Skin of body (tissue), 2 donors: ENCODE results near the gene ARL6. TPM values are rescaled to one million over a fixed set of nuclear protein-coding genes. Genes with fewer than 3 reads are reported as not detected.

Experiments
- DNase-seq: peaks from one replicate; lab custom pipeline; 2025; lab: John Stamatoyannopoulos, UW
- total RNA-seq: library from RNA; depleted of rRNA; stranded (reverse); fragments of >200 nt; gene quantifications from one replicate; pipeline ENCODE4 v1.2.3, GENCODE V29; 2014

ARL6 gene
- total RNA-seq: 10.7 TPM

DNA sequence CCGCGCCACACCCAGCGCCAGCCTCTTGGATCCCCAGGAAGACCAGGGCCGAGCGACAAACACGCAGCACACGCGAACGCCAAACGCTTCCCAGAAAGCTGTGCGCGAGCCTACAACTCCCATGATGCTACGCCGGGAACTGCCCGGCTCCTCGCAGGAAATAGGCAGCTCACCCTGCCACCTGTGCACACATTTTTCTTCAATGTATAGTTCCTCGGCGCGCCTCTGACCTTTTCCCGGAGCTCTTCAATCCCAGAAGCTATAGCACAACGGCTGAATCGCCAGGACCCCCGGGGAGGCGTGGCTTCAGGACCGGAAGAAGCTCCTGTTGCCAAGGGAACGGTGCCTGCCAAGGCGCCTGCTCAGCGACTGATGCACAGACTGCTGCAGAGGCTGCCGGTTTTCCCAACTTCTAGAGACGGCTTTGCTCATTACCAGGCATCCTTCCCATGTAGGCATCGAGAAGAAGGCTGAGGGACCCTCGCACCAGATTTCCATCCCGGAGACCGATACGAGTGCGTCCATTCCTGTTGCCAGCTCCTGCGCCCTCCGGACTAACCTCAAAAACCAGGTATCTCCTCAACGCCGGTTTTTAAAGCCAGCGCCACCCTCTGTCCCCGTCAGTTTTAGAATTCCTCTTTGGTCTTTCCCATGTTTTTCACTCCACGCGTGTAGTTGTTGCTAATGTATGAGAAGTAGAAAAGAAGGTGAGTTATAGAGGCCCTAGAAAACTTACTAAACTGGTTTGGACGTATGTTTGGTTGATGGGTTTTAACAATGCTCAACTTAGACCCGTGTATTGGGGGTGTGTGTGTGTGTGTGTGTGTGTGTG is at the start of gene ARL6:
TSS of gene ARL6 (plus strand) at position 352 of the 832 bp plus-strand sequence. CDS start 3,350 bp downstream, outside the sequence.
- DNase-seq: peak; percentile 91

DNA sequence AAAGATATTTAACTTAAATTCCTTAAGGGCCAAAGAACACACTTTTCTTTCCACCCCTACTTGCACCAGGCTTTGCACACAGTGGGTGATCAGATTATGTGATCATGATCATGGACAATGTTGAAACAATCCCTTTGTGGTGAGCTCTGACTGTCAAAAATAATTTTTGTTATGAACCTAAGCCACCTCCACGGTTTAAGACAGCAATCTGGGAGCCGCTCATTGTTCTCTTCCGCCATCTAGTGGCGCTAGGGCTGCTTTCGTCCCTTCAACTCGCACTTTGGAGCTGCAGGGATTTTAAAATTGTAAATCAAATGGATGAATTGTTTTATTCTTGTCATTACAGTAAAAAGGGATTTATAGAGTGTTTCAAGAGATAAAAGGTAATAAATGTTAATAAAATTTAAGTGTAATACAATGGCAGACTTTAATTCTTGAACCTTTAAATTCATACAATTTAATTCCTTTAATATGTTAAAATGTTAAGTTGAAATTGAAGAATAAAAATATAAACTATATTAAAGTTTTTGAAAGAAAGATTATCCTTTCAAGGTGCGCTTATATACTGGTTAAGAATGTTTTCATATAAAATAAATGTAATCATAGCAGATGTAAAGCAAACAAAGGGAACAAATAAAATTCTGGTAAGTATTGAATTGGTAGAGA is 45.3 kb upstream of the ARL6 start:
- DNase-seq: peak; percentile 9

GRCh38 chr3:97720417-97720816 is 44.1 kb upstream of the ARL6 start:
- DNase-seq: no peak

DNA sequence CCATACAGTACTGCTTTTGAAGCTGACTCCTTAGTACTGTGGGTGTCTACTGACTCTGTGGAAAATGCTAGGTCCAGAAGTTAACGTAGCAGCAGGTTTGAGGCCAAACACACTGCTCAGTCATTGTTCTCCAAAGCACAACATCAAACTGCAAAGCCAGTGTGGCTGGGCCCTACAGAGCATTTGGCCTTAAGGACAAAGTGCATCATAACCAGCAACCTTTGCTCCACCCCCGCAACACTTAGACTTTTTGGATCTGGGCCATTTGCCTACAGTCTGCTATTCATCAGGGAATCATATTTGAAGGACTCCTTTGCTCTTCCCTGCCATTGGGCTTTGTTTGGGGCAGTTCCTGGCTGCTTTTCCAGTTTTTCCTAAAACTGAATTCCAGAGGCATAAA is 43.1 kb upstream of the ARL6 start:
- DNase-seq: no peak

GRCh38 chr3:97736928-97737327 is 27.6 kb upstream of the ARL6 start:
- DNase-seq: no peak

GRCh38 chr3:97738761-97739160 is 25.8 kb upstream of the ARL6 start:
- DNase-seq: no peak

DNA sequence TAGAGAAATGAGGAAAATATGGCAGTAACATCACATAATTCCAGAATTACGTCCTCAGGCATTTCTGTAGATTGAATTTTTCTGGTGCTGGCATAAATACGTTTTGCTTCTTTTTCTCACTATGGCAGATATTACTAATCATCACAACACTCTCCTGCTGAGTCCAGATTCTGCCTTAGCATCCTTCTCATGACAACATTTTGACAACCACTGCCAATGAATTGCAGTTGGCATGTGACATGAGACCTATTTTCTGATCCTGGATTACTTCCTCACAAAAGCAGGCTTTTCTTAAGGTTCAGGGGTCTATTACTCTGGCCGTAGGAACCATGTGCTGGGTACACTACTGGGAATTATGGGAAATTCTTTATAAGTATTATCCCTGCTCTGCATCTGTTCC is 22.5 kb upstream of the ARL6 start:
- DNase-seq: no peak

GRCh38 chr3:97744289-97744688 is 20.3 kb upstream of the ARL6 start:
- DNase-seq: no peak

DNA sequence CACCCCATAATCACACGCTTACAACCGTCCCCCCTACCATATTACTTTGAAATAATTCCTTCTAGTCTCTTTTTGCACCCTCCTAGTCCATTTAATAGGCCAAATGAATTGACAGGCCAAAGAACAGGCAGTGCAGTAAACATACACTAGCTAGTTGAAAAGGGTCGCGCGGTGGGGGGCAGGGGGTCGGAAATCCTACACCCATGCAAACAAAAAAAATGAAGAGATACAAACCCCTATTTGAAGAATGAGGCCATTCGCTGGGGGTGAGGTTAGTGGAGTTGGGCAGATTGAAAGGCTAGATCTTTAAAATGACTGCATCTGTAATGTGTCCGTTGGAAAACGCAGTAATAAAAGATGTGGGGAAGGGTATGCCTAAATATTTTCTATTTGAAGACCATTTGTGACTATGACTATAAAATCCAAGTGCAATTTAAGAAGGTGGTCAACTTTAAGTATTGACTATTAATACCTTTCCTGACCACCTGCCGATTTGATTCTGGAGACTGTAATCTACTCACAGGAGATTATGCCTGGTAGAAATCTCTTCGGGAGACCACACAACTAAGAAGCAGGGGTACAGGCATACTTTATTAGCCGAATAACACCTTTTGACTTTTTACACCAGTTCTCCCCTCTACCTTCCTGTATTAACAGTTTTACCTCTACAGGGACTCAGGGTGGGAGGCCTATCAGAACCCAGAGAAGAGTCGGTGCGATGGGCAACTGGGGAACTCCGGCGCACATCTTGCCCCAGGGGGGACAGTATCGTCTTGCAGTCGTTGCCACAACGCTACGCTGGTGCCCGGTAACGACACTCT is 762 bp upstream of the ARL6 start:
- DNase-seq: no peak

GRCh38 chr3:97765336-97765735 is 778 bp downstream of the ARL6 start:
- DNase-seq: no peak

DNA sequence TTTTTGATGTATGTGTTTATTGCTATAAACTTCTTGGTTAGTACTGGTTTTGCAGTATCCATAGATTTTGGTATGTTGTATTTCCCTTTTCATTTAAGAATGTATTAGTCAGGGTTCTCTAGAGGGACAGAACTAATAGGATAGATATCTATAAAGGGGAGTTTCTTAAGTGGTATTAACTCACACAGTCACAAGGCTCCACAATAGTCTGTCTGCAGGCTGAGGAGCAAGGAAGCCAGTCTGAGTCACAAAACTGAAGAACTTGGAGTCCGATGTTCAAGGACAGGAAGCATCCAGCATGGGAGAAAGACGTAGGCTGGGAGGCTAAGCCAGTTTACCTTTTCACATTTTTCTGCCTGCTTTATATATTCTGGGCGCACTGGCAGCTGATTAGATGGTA is 8.4 kb downstream of the ARL6 start:
- DNase-seq: no peak

GRCh38 chr3:97778152-97778551 is 13.6 kb downstream of the ARL6 start:
- no peak for DNase-seq

DNA sequence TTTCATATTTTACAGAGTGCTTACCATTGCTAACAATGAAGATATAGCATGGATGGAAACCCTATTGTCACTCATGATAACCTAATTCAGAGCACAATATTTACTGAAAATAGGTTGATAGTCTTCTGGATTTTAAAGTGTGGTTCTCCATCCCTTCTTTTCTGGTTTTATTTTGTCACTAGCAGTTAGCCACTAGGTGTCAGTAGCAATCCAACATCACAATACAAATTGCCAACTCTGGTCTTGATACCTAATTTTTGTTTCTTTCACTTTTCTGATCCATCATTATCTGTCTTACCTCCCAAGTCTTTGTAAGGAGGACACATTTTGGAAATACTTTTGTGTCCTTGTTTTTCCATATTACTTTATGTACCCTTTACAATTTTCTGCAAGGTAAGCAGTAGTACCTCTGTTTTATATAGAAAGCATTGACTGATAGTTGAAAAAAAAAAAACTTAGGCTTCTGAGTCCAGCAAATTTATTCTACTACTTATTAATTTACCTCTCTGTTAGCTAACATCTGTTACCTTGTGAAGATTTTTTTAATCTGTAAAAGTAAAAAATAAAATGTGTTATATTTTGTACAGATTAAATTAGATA is 29.0 kb downstream of the ARL6 start:
- DNase-seq: peak; percentile 38

- no peak for DNase-seq
These were observed 31.4 kb downstream of the ARL6 start for GRCh38 chr3:97795951-97796350.

DNA sequence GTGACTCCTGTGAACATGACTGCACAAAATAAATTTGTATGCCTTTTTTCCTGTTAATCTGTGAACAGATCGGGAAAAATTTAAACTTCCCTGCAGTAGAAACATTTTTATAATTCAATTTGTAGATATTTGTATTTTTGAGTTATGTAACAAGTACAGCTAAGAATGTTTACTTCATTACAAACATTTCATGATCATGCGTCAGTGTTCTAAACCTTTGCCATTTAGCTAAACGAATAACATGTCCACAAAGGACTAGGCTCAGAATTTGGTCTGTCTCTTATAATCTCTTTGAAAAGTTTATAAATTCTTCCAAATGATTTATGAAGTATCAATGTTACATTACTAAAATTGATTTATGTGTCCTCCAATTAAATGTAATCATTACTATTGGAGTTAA is 39.9 kb downstream of the ARL6 start:
- no peak for DNase-seq

- no peak for DNase-seq
These were observed 46.3 kb downstream of the ARL6 start for GRCh38 chr3:97810779-97811390.

DNA sequence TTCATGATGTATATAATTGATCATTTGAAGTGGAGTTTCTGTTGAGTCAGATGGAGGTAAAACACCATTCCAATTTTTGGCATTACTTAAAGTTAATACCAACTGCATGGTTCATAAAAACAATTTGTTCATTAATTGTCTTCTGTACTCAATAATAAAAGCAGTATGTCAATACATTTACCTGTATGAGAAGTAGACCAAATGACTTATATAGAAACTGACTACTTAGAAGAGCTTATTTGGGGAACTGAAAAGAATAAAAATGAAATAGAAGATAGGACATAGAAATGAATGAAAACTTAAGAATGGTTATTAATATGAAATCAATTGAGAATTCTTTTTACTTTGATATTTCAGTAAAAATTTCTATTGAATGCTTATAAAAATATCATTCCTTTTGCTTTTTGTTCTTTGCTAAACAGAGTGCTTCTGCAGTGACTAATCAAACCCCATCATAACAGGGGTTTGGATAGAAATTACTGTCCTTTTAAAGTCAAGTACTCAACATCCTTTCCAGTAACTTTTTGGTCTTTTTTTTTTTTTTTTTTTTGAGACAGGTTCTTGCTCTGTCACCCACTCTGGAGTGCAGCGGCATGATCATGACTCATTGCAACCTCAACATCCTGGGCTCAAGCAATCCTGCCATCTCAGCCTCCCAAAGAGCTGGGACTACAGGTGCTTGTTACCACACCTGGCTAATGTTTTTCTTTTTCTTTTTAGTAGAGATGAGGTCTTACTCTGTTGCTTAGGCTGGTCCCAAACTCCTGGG is 50.8 kb downstream of the ARL6 start:
- no peak for DNase-seq

GRCh38 chr3:97816811-97817210 is 52.3 kb downstream of the ARL6 start:
- DNase-seq: no peak

DNA sequence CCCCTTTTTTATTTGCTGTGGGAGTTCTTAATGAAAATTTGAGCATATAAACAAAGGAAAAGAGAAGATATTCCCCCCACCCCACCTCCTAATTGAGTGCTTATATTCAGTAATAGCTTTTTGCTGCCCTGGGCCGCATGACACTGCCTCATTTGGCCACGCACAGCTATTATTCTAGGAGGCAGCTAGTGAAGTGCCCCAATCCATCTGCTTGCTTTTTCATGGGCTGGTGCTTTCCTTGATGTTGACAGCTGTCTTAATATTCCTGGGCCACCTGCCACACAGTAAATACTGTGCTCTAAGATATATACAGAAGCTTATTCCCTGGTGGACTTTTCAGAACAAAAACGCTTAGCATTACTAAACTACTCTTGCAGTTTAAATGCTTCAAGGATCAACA is 53.4 kb downstream of the ARL6 start:
- DNase-seq: peak; percentile 42

GRCh38 chr3:97820780-97821179 is 56.2 kb downstream of the ARL6 start:
- no peak for DNase-seq
